ENCODE measurements around the gene TLCD2. TPM values are rescaled to one million over a fixed set of nuclear protein-coding genes. Genes with fewer than 3 reads are reported as not detected.

TLCD2 gene
- total RNA-seq, 1 experiment from 2014 or later: 2.1 TPM

GRCh38 chr17:1712271-1712670, 2.1 kb upstream of the TLCD2 start:
- H3K4me3 ChIP-seq (ENCODE audit: low read depth, low read length, poor library complexity, severe bottlenecking): no peak overlapping the region
- H3K4me1 ChIP-seq (ENCODE audit: insufficient read depth, low read length, poor library complexity, severe bottlenecking): peaks cover 28% of the 10 kb centered on the region
- H3K36me3 ChIP-seq (ENCODE audit: insufficient read depth, low read length, poor library complexity, severe bottlenecking): peaks cover 6% of the 10 kb centered on the region
- ChIA-PET POLR2A (ENCODE audit: low non-redundant PET) (no interaction called here), CTCF (interaction anchor here (0.6 kb wide), 1 partner anchor 102 kb away, joined by 3 read pairs; no protein-coding TSS in a partner anchor)
- DNase-seq (ENCODE audit: low spot score): no peak
- no TSS peak for BruUV-seq (replicated peaks)
- no peaks in the 10 kb centered on the region for H3K27me3 ChIP-seq (replicated peaks; ENCODE audit: insufficient read depth, low read depth, low read length, poor library complexity)
- intact Hi-C loops (cut with micrococcal nuclease; ENCODE audit: unreplicated experiment): loop anchor here (10.0 kb wide), 1 partner anchor 153 kb away; no protein-coding TSS in a partner anchor
- H3K9me3 ChIP-seq (ENCODE audit: low read depth, low read length, poor library complexity, severe bottlenecking): no peaks in the 10 kb centered on the region
- TF ChIP-seq EZH2 (IDR thresholded peaks at IDR 0.05; ENCODE audit: borderline replicate concordance, low read depth, low read length, poor library complexity, severe bottlenecking) (no peak), CTCF (conservative IDR thresholded peaks at IDR 0.05; ENCODE audit: low read depth, low read length) (no peak)
- H3K27ac ChIP-seq (ENCODE audit: low read depth, low read length, poor library complexity, severe bottlenecking): peak overlapping the region; percentile 85

GRCh38 chr17:1711804-1712203, 1.6 kb upstream of the TLCD2 start:
- ChIA-PET POLR2A (ENCODE audit: low non-redundant PET) (no interaction called here), CTCF (no interaction called here)
- H3K9me3 ChIP-seq (ENCODE audit: low read depth, low read length, poor library complexity, severe bottlenecking): no peaks in the 10 kb centered on the region
- no peak for TF ChIP-seq EZH2 (IDR thresholded peaks at IDR 0.05; ENCODE audit: borderline replicate concordance, low read depth, low read length, poor library complexity, severe bottlenecking)
- TF ChIP-seq CTCF (conservative IDR thresholded peaks at IDR 0.05; ENCODE audit: low read depth, low read length): no peak
- H3K27ac ChIP-seq (ENCODE audit: low read depth, low read length, poor library complexity, severe bottlenecking): no peak overlapping the region
- H3K27me3 ChIP-seq (replicated peaks; ENCODE audit: insufficient read depth, low read depth, low read length, poor library complexity): no peaks in the 10 kb centered on the region
- peaks cover 27% of the 10 kb centered on the region for H3K4me1 ChIP-seq (ENCODE audit: insufficient read depth, low read length, poor library complexity, severe bottlenecking)
- intact Hi-C loops (cut with micrococcal nuclease; ENCODE audit: unreplicated experiment): loop anchor here (10.0 kb wide), 1 partner anchor 153 kb away; no protein-coding TSS in a partner anchor
- no peak for DNase-seq (ENCODE audit: low spot score)
- BruUV-seq (replicated peaks): no TSS peak
- peaks cover 6% of the 10 kb centered on the region for H3K36me3 ChIP-seq (ENCODE audit: insufficient read depth, low read length, poor library complexity, severe bottlenecking)
- H3K4me3 ChIP-seq (ENCODE audit: low read depth, low read length, poor library complexity, severe bottlenecking): no peak overlapping the region

GRCh38 chr17:1710807-1711553, 803 bp upstream of the TLCD2 start:
- H3K36me3 ChIP-seq (ENCODE audit: insufficient read depth, low read length, poor library complexity, severe bottlenecking): peaks cover 6% of the 10 kb centered on the region
- peak overlapping the region; percentile 87 for H3K27ac ChIP-seq (ENCODE audit: low read depth, low read length, poor library complexity, severe bottlenecking)
- intact Hi-C loops (cut with micrococcal nuclease; ENCODE audit: unreplicated experiment): loop anchor here (10.0 kb wide), 1 partner anchor 154 kb away; no protein-coding TSS in a partner anchor

More at GRCh38 chr17:1710807-1711553, 803 bp upstream of the TLCD2 start:
- ChIA-PET POLR2A (ENCODE audit: low non-redundant PET) (no interaction called here), CTCF (no interaction called here)
- DNase-seq (ENCODE audit: low spot score): no peak
- no TSS peak for BruUV-seq (replicated peaks)
- H3K27me3 ChIP-seq (replicated peaks; ENCODE audit: insufficient read depth, low read depth, low read length, poor library complexity): no peaks in the 10 kb centered on the region
- H3K4me3 ChIP-seq (ENCODE audit: low read depth, low read length, poor library complexity, severe bottlenecking): peak overlapping the region; percentile 79
- H3K9me3 ChIP-seq (ENCODE audit: low read depth, low read length, poor library complexity, severe bottlenecking): no peaks in the 10 kb centered on the region
- H3K4me1 ChIP-seq (ENCODE audit: insufficient read depth, low read length, poor library complexity, severe bottlenecking): peaks cover 27% of the 10 kb centered on the region
- TF ChIP-seq EZH2 (IDR thresholded peaks at IDR 0.05; ENCODE audit: borderline replicate concordance, low read depth, low read length, poor library complexity, severe bottlenecking): no peak
- no peak for TF ChIP-seq CTCF (conservative IDR thresholded peaks at IDR 0.05; ENCODE audit: low read depth, low read length)
